GDM1 (cell line): ENCODE measurements around the gene DVL3.
"Not testable (repeated sequence)": the region's sequence is repeated elsewhere in the genome, so short reads cannot be mapped to it uniquely, and the experiment has no call there.

Source experiments
- DNase-seq: peaks from one replicate; lab custom pipeline; 2025; lab: John Stamatoyannopoulos, UW

DVL3 gene

DNA sequence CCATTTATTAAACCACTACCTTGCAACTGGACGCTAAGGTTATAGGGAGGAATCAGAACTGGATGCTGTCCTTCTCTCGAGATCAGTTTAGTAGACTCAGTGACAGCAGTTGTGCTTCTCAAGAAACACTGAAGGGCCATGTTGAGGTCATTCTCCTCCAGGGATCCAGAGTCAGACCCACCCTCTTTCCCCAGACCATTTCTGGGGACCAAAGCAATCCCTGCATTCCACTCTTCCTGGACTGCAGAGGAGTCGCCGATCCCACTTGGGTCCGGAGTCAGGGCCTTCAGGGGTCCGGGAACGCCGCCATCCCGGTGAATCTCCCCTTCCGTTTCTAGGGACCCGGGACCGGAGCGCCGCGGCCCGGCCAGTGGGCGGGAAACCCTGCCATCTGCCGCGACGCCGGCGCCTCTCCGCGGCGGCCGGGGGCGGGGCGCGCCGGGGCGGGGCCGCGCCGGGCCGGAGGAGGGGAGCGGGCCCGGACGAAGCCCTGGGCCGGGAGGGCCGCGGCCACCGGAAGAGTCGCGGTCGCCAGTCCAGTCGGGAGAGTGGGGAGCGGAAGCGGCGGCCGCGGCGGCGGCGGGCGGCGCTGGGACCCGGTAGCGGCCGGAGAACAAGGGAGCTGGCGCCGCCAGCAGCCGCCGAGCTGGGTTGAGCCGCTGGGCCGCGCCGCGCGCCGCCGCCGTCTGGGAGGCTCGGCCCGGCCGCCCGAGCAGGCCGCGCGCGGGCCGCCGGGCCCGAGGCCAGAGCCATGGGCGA, at the start of gene DVL3:
DVL3 (plus strand) TSS at position 493 of the 759 bp plus-strand sequence; CDS start at position 752, 259 bp downstream.
- peak; percentile 21 for DNase-seq

GRCh38 chr3:184110316-184110725, 44.9 kb upstream of the DVL3 start:
- DNase-seq = no peak

- DNase-seq = no peak
These were observed 39.2 kb upstream of the DVL3 start for GRCh38 chr3:184116017-184116416.

GRCh38 chr3:184117636-184118035, 37.5 kb upstream of the DVL3 start:
- DNase-seq = no peak

GRCh38 chr3:184121031-184121430, 34.1 kb upstream of the DVL3 start:
- not testable (repeated sequence) for DNase-seq

- no peak for DNase-seq
These were observed 29.2 kb upstream of the DVL3 start for GRCh38 chr3:184126006-184126405.

- DNase-seq = no peak
These were observed 26.2 kb upstream of the DVL3 start for GRCh38 chr3:184129012-184129411.

DNA sequence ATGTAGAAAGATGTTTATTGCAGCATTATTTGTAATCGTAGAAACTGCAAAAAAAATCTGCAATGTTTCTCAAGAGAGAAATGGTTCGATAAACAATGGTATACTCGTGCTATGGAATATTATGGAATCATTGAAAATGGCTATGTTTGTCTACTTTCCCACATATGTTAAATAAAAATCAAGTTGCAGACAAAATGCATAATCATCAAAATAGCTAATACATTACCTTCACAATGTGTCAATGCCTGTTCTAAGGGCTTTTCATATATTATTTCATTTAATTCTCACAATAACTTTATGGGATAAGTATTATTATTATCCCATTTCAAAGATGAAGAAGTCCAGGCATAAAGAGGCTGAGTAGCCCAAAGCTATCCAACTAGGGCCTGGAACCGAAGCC, 22.2 kb upstream of the DVL3 start:
- no peak for DNase-seq

DNA sequence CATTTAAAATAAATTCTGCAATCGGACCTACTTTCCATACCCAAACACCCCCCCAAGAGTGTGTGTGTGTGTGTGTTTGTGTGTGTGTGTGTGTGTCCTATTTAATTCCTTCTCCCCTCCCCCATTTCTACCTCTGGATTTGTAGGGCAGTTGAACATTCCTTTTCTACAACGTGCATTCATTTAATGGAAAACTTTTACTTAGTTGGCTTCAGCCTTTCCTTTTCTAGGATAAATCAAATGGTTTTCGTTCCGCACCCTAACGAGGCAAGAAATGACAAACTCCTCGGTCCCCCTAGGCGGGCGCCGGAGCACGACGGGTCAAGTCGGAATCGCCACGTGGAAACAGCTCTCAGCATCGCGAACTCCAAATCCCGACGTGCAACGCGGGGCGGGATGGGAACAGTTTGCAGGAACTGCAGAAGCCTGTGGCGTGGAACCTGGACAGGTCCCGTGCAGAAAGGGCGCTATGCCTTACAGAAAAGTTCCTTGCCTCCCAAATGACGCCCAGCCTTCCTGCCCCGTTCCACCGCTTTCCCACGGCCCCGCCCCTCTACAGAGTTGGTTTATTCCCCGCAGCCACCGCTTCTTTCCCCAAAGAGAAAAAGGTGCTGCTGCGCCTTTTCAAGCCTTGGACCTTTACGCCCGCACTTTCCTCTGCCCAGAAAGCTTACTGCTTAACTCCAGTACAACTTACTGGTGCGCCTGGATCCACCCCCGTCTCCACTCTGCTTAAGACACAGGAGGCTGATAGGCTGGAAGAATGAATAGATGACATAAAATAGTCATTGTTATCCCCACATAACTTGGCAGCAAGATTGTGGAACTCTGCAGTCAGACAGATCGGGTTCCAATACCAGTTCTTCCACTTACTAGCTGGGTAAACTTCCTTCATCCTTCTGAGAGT, 21.1 kb upstream of the DVL3 start:
- DNase-seq = peak; percentile 76

- no peak for DNase-seq
These were observed 20.4 kb upstream of the DVL3 start for GRCh38 chr3:184134746-184135148.

DNA sequence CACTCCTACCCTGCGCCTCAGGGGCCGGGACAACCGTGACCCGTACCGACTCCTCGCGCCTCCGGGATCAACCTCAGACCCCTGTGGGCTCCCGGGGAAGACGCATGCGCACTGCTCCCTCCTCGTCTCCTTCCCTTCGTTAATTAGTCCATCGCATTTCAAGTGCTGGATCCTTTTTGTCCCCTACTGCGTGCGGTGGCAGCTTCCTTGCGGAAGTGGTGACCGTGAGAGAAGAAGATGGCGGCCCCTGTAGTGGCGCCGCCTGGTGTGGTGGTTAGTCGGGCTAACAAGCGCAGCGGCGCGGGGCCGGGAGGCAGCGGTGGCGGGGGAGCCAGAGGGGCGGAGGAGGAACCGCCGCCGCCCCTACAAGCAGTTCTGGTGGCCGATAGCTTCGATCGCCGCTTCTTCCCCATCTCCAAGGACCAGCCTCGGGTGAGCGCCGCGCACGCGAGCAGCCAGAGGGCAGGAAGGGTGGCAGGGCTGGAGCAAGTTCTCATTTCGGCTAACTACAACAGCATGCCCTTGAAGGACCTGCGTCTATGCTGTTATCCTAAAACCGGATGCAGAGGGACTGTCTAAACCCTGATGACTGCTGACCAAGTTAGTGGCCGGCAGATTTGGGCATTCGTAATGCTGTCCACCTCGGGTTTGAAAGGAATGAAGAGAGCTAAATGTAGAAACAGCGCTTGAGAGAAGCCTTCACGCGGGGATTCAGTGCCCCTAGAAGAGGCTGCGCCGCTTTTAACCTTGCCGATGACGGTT, 19.8 kb upstream of the DVL3 start, which contains the start of gene EIF2B5:
EIF2B5 (plus strand) TSS at position 210 of the 762 bp plus-strand sequence; CDS start at position 238, 28 bp downstream.
- DNase-seq = peak; percentile 87

- no peak for DNase-seq
These were observed 19.3 kb upstream of the DVL3 start for GRCh38 chr3:184135911-184136260.

GRCh38 chr3:184140436-184140835, 14.7 kb upstream of the DVL3 start:
- no peak for DNase-seq

GRCh38 chr3:184142199-184142598, 13.0 kb upstream of the DVL3 start:
- DNase-seq = no peak

GRCh38 chr3:184143327-184143726, 11.8 kb upstream of the DVL3 start:
- DNase-seq = no peak

GRCh38 chr3:184144505-184144904, 10.7 kb upstream of the DVL3 start:
- no peak for DNase-seq

DNA sequence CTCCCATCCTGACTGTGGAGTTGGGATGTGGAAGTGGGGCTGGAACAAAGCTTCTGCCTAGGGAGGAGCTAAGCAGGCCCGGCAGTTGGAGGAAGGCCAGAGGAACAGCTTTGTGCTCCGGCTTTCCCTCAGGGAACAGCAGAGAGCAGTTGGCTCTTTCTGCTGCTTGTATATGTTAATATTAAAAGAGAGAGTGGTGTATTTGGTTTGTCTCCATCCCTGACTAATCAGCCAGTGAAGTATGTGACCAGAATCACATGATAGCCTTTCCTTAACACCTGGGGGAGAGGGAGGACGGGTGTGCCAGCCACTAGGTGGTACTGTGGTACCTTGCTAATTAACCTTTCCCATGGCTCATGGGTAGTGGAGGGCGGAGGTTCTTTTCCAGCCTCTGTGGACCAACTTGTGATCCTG, 10.1 kb upstream of the DVL3 start:
- no peak for DNase-seq

GRCh38 chr3:184145751-184146270, 9.4 kb upstream of the DVL3 start:
- no peak for DNase-seq

DNA sequence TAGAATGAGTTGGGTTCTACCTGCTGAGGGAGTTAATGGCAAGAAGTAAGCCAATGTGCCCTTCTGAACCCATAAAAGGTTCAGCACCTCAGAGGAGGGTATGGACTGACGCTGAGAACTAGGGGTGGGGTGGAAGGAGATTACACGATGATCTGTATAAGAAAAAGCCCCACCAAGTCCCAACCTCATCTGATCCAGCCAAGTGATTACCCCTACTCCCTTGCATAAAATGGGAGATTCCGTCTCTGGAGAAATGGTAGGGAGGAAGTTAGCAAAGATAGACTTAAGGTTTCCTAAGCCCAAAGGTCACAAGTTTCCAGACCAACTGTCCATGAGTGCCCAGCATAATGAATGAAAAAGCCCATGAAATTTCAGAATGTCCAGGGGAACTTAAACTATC, 7.1 kb upstream of the DVL3 start:
- DNase-seq = no peak

- no peak for DNase-seq
These were observed 6.1 kb upstream of the DVL3 start for GRCh38 chr3:184149123-184149522.

GRCh38 chr3:184149770-184150169, 5.4 kb upstream of the DVL3 start:
- not testable (repeated sequence) for DNase-seq
